ENCODE measurements around the gene U2AF2. TPM values are rescaled to one million over a fixed set of nuclear protein-coding genes. Genes with fewer than 3 reads are reported as not detected.
A peak's percentile ranks its signal among the peaks of the same experiment; 100 is the strongest.

The U2AF2 gene
- total RNA-seq, 1 donor from 2014 or later: 143 TPM

DNA sequence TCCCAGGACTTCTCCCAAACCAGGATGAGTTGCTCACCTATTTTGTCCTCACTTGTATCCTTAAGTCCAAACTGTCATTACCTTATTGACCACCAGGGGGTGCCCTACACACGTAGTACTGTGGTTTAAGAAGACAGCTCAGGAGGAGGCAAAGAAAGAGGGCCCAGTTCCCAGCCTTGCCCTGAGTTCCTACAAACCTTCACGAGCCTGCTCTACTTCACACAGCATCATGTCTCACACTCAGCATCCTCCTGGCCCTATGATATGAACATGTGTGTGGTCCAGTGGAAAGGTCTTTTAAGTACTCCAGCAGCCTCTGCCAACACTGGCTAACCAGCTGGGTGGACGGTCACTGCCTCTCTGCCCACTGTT is 22.4 kb upstream of the U2AF2 start:
- Histone ChIP-seq H3K27ac (no peak overlapping the region), H3K4me3 (no peak overlapping the region), H3K9me3 (no peaks in the 10 kb centered on the region), H3K36me3 (no peaks in the 10 kb centered on the region), H3K4me1 (peaks cover 47% of the 10 kb centered on the region), H3K27me3 (ENCODE audit: low read depth) (no peaks in the 10 kb centered on the region)
- intact Hi-C loops (cut with DNase I): no loop called here
- DNase-seq (peak; percentile 68), ATAC-seq (peak; percentile 82 to 86)
- TF ChIP-seq, protein P1, sequence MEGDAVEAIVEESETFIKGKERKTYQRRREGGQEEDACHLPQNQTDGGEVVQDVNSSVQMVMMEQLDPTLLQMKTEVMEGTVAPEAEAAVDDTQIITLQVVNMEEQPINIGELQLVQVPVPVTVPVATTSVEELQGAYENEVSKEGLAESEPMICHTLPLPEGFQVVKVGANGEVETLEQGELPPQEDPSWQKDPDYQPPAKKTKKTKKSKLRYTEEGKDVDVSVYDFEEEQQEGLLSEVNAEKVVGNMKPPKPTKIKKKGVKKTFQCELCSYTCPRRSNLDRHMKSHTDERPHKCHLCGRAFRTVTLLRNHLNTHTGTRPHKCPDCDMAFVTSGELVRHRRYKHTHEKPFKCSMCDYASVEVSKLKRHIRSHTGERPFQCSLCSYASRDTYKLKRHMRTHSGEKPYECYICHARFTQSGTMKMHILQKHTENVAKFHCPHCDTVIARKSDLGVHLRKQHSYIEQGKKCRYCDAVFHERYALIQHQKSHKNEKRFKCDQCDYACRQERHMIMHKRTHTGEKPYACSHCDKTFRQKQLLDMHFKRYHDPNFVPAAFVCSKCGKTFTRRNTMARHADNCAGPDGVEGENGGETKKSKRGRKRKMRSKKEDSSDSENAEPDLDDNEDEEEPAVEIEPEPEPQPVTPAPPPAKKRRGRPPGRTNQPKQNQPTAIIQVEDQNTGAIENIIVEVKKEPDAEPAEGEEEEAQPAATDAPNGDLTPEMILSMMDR (IDR thresholded peaks at IDR 0.05): peak; percentile 87

DNA sequence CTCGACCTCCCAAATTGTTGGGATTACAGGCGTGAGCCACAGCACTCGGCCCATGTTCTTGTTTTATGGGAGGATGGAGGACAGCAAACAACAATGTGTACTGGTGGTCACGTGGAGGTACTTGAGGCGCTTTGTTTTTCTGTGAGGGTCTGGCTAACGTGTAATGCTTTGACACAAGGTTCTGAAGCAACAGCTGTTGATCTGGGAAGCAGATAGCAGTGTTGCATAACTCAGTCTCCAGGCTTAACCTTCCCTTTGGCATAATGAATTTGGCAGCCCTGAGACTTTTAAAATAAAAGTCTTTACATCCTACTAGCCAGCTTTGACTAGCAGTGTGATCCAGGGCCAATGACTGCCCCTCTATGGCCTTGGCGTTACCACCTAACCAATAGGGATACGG is 21.0 kb upstream of the U2AF2 start:
- Histone ChIP-seq H3K27me3 (ENCODE audit: low read depth) (no peaks in the 10 kb centered on the region), H3K9me3 (no peaks in the 10 kb centered on the region), H3K4me1 (peaks cover 58% of the 10 kb centered on the region), H3K4me3 (no peak overlapping the region), H3K27ac (peak overlapping the region; percentile 99), H3K36me3 (no peaks in the 10 kb centered on the region)
- intact Hi-C loops (cut with DNase I): no loop called here
- TF ChIP-seq, protein P1 (IDR thresholded peaks at IDR 0.05): no peak
- ATAC-seq: no peak
- no peak for DNase-seq

DNA sequence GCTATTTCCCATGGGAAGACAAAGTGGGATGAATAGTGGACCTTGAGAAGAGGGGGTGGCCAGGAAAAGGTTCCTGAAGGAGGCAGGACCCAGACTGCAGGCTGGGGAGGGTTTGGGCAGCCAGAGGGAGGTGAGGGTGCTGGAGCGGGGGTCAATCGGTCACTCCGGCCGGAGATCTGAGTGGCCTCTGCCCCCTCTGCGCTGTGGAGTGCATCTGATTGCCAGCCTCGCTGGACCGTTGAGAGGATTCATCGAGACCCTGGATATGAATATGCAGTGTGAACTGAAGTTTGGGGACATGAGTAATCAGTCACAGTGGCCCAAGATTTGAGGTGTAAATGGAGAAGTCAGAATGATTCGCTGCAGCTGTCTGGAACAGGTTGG is 19.5 kb upstream of the U2AF2 start:
- H3K4me3 ChIP-seq: peak overlapping the region; percentile 98
- intact Hi-C loops (cut with DNase I): no loop called here
- no peaks in the 10 kb centered on the region for H3K27me3 ChIP-seq (ENCODE audit: low read depth)
- ATAC-seq (peak in 1 of 2 donors; percentile 3), DNase-seq (no peak)
- TF ChIP-seq, protein P1 (IDR thresholded peaks at IDR 0.05): no peak
- peak overlapping the region; percentile 99 for H3K27ac ChIP-seq
- H3K36me3 ChIP-seq: no peaks in the 10 kb centered on the region
- no peaks in the 10 kb centered on the region for H3K9me3 ChIP-seq
- peaks cover 73% of the 10 kb centered on the region for H3K4me1 ChIP-seq

DNA sequence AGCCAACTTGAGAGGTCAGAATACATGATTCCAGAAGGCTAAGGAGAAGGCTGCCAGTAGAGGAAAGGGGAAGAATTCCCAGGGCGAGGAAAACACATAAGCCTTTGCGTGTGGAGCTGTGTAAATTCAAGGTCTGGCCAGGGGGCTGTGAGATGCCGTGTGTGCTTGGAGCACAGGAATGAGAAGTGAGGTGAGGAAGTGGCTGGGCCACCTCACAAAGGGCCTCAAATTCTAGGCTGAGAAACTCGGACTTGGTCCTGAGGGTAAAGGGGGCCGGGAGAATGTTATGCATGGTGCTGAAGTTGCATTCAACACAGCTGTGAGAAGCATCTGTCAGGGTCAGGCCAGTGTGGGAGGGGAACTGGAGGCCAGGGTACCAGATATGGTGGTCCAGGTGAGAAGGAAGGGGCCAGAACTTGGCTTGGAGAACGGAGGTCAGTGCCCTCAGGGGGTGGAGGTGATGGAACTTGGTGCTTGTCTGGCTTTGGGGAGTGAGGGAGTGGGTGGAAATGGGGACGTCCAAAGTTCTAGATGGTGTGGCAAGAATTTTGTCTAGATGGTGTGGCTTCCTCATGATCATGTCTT is 18.9 kb upstream of the U2AF2 start:
- no peaks in the 10 kb centered on the region for H3K36me3 ChIP-seq
- no peaks in the 10 kb centered on the region for H3K9me3 ChIP-seq
- TF ChIP-seq, protein P1 (IDR thresholded peaks at IDR 0.05): no peak
- H3K4me1 ChIP-seq: peaks cover 76% of the 10 kb centered on the region
- intact Hi-C loops (cut with DNase I): no loop called here
- ATAC-seq (no peak), DNase-seq (no peak)
- H3K4me3 ChIP-seq: peak overlapping the region; percentile 98
- H3K27ac ChIP-seq: peak overlapping the region; percentile 99
- H3K27me3 ChIP-seq (ENCODE audit: low read depth): no peaks in the 10 kb centered on the region

DNA sequence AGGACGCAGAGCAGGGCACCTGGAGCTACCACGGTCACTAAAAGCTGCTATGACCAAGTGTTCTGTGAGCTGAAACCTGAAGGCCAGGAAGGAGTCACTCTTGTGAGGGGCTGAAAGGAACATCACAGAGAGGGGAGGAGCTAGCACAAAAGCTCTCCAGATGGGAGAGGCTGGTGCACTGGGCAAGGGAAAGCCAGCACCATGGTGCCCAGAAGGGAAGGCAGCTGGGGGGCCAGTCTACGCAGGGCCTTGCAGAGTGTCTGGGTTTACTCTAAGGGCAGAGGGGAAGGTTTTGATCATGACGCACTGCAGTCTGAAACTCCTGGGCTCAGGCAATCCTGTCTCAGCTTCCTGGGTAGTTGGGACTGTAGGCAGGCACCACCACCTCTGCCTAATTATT is 18.1 kb upstream of the U2AF2 start:
- Histone ChIP-seq H3K27ac (no peak overlapping the region), H3K4me3 (no peak overlapping the region), H3K4me1 (peaks cover 74% of the 10 kb centered on the region), H3K9me3 (no peaks in the 10 kb centered on the region), H3K36me3 (no peaks in the 10 kb centered on the region), H3K27me3 (ENCODE audit: low read depth) (no peaks in the 10 kb centered on the region)
- ATAC-seq (no peak), DNase-seq (no peak)
- TF ChIP-seq, protein P1 (IDR thresholded peaks at IDR 0.05): no peak
- intact Hi-C loops (cut with DNase I): no loop called here
